A549 treated with DMSO at 1 μM for 4 hours (cell line): ENCODE data around the gene DACH2. TPM values are rescaled to one million over a fixed set of nuclear protein-coding genes. Genes with fewer than 3 reads are reported as not detected.

ENCODE experiments used
- total RNA-seq: library from RNA; stranded (reverse); fragments of 200-300 nt; extraction: Qiagen RNA extraction; gene quantifications from 5 replicates; pipeline ENCODE4 v1.2.3, GENCODE V29; 2022; ENCODE audit warnings: low read depth

Gene DACH2
- not detected in 5 replicates for total RNA-seq

GRCh38 chrX:86148024-86148511 is at the start of gene DACH2:
Gene DACH2 (plus strand): TSS chrX:86148451.

Other genes starting within 250 kb of the DACH2 start
- 8.8 to 12.2 TPM (median 11.3 TPM) in 5 replicates for gene CHM, start 100.9 kb upstream of the DACH2 start, total RNA-seq